A549 (cell line): ENCODE results near the gene HHIP. TPM values are rescaled to one million over a fixed set of nuclear protein-coding genes. Genes with fewer than 3 reads are reported as not detected.

Experiments
- ATAC-seq, 2 experiments: fragments of 200-7000 bp in 1 of 2; fragments of >200 bp in 1 of 2; cut with Nextera tagmentation in 1 of 2; cut with Tn5 transposase in 1 of 2; 3 replicates each; pipeline versions ENCODE4 v1.8.0 to v1.9.1; 2018 to 2020; ENCODE audit warnings: mild to moderate bottlenecking in 1 of 2, moderate library complexity in 1 of 2
- CTCF ChIA-PET: fragments of 300-600 bp; sonication (Branson Sonifier 250); formaldehyde crosslinking; extraction: SDS; loops from one replicate; lab custom pipeline; 2021; ENCODE audit warnings: antibody characterized with exemption, inconsistent platforms; lab: Yijun Ruan, JAX
- POLR2A ChIA-PET: fragments of 350-600 bp; formaldehyde crosslinking; extraction: SDS; loops from one replicate; lab custom pipeline; 2021; ENCODE audit warnings: antibody characterized with exemption, inconsistent platforms; lab: Yijun Ruan, JAX
- DNase-seq, 2 experiments: peaks; one replicate each; pipeline versions ENCODE4 v3.0.0 to v3.0.0-alpha.2; 2011 to 2016; ENCODE audit warnings: low read depth in 1 of 2, low spot score in 1 of 2
- FAIRE-seq: peaks from 2 replicates; lab custom pipeline; 2011; peaks lifted over from hg19 to GRCh38; lab: Jason Lieb, UNC
- H3K27ac ChIP-seq, 2 experiments: fragments of >200 bp; sonication (Bioruptor Twin); formaldehyde crosslinking; 3 replicates each; pipeline ENCODE4 v1.5.1; 2016 to 2017
- H3K4me1 ChIP-seq: fragments of >200 bp; sonication (Bioruptor Twin); formaldehyde crosslinking; 3 replicates; pipeline ENCODE4 v1.6.1; 2016
- H3K4me2 ChIP-seq: fragments of >200 bp; sonication (Bioruptor Twin); formaldehyde crosslinking; 3 replicates; pipeline ENCODE4 v1.6.1; 2016
- H3K4me3 ChIP-seq: fragments of >200 bp; sonication (Bioruptor Twin); formaldehyde crosslinking; 3 replicates; pipeline ENCODE4 v1.5.1; 2016
- H3K9me3 ChIP-seq: fragments of >200 bp; sonication (Bioruptor Twin); formaldehyde crosslinking; 3 replicates; pipeline ENCODE4 v1.6.1; 2016
- BCL3 ChIP-seq: fragments of >200 bp; sonication (Bioruptor Twin); formaldehyde crosslinking; IDR thresholded peaks from 3 replicates; pipeline ENCODE4 v1.6.1; 2016
- BHLHE40 ChIP-seq: IDR thresholded peaks from 2 replicates; pipeline ENCODE4 v1.6.1; 2012; ENCODE audit warnings: low read depth, low read length, inconsistent platforms
- CBX8 ChIP-seq: fragments of 200-600 bp; sonication (generic); IDR thresholded peaks from 2 replicates; pipeline ENCODE4 v1.6.1; 2016
- CTCF ChIP-seq: fragments of >200 bp; sonication (Bioruptor Twin); formaldehyde crosslinking; IDR thresholded peaks from 3 replicates; pipeline ENCODE4 v1.5.1; 2016
- EP300 ChIP-seq, 2 experiments: fragments of >200 bp; sonication (Bioruptor Twin); formaldehyde crosslinking; IDR thresholded peaks; 2 replicates in 1 of 2; 3 replicates in 1 of 2; pipeline ENCODE4 v1.6.1; 2016 to 2017
- ESRRA ChIP-seq: fragments of 150-350 bp; IDR thresholded peaks from 2 replicates; pipeline ENCODE4 v1.6.1; 2014; ENCODE audit warnings: mild to moderate bottlenecking, low read length, borderline replicate concordance
- FOSB ChIP-seq: fragments of 250-450 bp; sonication (Bioruptor Pico); IDR thresholded peaks from 2 replicates; pipeline ENCODE4 v1.5.0; 2020; ENCODE audit warnings: mild to moderate bottlenecking, moderate library complexity
- FOSL2 ChIP-seq, 2 experiments: fragments of 450-650 bp in 1 of 2; fragments of >200 bp in 1 of 2; sonication (Bioruptor Twin) in 1 of 2; formaldehyde crosslinking; IDR thresholded peaks; 2 replicates each; pipeline versions ENCODE4 v1.5.0 to v1.6.1; 2016 to 2020; ENCODE audit warnings: mild to moderate bottlenecking in 1 of 2, moderate library complexity in 1 of 2
- FOXS1 ChIP-seq: fragments of 250-450 bp; sonication (Bioruptor Pico); IDR thresholded peaks from 2 replicates; pipeline ENCODE4 v1.5.0; 2020; ENCODE audit warnings: mild to moderate bottlenecking, moderate library complexity
- GATA3 ChIP-seq: IDR thresholded peaks from 2 replicates; pipeline ENCODE4 v1.6.1; 2012; ENCODE audit warnings: borderline replicate concordance
- HEYL ChIP-seq: fragments of 250-450 bp; sonication (Bioruptor Pico); IDR thresholded peaks from 2 replicates; pipeline ENCODE4 v1.8.0; 2021; ENCODE audit warnings: mild to moderate bottlenecking, moderate library complexity
- HOXB13 ChIP-seq: fragments of 250-450 bp; sonication (Bioruptor Pico); IDR thresholded peaks from 2 replicates; pipeline ENCODE4 v1.5.0; 2020; ENCODE audit warnings: low read depth, mild to moderate bottlenecking, moderate library complexity
- JUNB ChIP-seq: fragments of >200 bp; sonication (Bioruptor Twin); formaldehyde crosslinking; IDR thresholded peaks from 2 replicates; pipeline ENCODE4 v1.6.1; 2016
- KDM5A ChIP-seq: fragments of 200-600 bp; sonication (generic); IDR thresholded peaks from 2 replicates; pipeline ENCODE4 v1.6.1; 2016; ENCODE audit warnings: antibody characterized with exemption, mild to moderate bottlenecking
- MAFK ChIP-seq: fragments of 450-650 bp; IDR thresholded peaks from 2 replicates; pipeline ENCODE4 v1.6.1; 2014; ENCODE audit not compliant: partially characterized antibody
- NFE2L2 ChIP-seq: fragments of 150-350 bp; conservative IDR thresholded peaks from 2 replicates; pipeline ENCODE4 v1.6.1; 2014; ENCODE audit warnings: low read length
- NPAS2 ChIP-seq: fragments of 250-450 bp; sonication (Bioruptor Pico); IDR thresholded peaks from 2 replicates; pipeline ENCODE4 v1.8.0; 2022; ENCODE audit warnings: mild to moderate bottlenecking, moderate library complexity, borderline replicate concordance
- RCOR1 ChIP-seq: fragments of 150-350 bp; IDR thresholded peaks from 2 replicates; pipeline ENCODE4 v1.6.1; 2014; ENCODE audit warnings: antibody characterized with exemption, low read length, low read depth
- REST ChIP-seq: fragments of 200-600 bp; sonication (generic); IDR thresholded peaks from 2 replicates; pipeline ENCODE4 v1.6.1; 2016; ENCODE audit warnings: antibody characterized with exemption, mild to moderate bottlenecking, moderate library complexity
- SMC3 ChIP-seq: fragments of >200 bp; sonication (Bioruptor Twin); formaldehyde crosslinking; IDR thresholded peaks from 3 replicates; pipeline ENCODE4 v1.6.1; 2018; ENCODE audit warnings: inconsistent platforms
- SREBF2 ChIP-seq: fragments of 450-650 bp; IDR thresholded peaks from 2 replicates; pipeline ENCODE4 v1.6.1; 2014; ENCODE audit warnings: mild to moderate bottlenecking, moderate library complexity
- TFCP2L1 ChIP-seq: fragments of 250-450 bp; sonication (Bioruptor Pico); IDR thresholded peaks from 2 replicates; pipeline ENCODE4 v1.5.0; 2021; ENCODE audit warnings: mild to moderate bottlenecking
- USF2 ChIP-seq: fragments of 450-650 bp; IDR thresholded peaks from 2 replicates; pipeline ENCODE4 v1.6.1; 2014; ENCODE audit warnings: antibody characterized with exemption
- ZFP36 ChIP-seq: fragments of 450-650 bp; IDR thresholded peaks from 2 replicates; pipeline ENCODE4 v1.6.1; 2014; ENCODE audit warnings: borderline replicate concordance; ENCODE audit not compliant: partially characterized antibody
- ZSCAN20 ChIP-seq: fragments of 250-450 bp; sonication (Bioruptor Pico); IDR thresholded peaks from 2 replicates; pipeline ENCODE4 v1.8.0; 2022; ENCODE audit warnings: mild to moderate bottlenecking, moderate library complexity
- WGBS: methylation state at CpG from one replicate; pipeline ENCODE4 v1.1.6; 2017; ENCODE audit errors: missing lambda C conversion rate; 5-methylcytosine and 5-hydroxymethylcytosine counted together
- polyA plus RNA-seq, 4 experiments: library from polyadenylated mRNA; depleted of rRNA in 3 of 4; stranded (reverse); fragments of >200 nt; fragmentation: RNase III in 1 of 4; extraction: RNeasy Plus Mini Kit Qiagen cat#74134 plus additional on column Dnase treatment in 1 of 4; gene quantifications; 2 replicates in 3 of 4; 3 replicates in 1 of 4; pipeline ENCODE4 v1.2.3, GENCODE V29; 2011 to 2017

The HHIP gene
- polyA plus RNA-seq, 2 of the 4 experiments (the other 2 are of a cell fraction), result 0.93 to 1.0 TPM

- no peak for TF ChIP-seq BCL3
- TF ChIP-seq HEYL (CRISPR knock-in tag), result no peak
- TF ChIP-seq ZFP36, result no peak
Observed at GRCh38 chr4:144666539-144667175, 20.7 kb downstream of the HHIP start (continued).

GRCh38 chr4:144667500-144667899 lies 21.5 kb downstream of the HHIP start:
- 26% methylated on average over 2 of the region's 2 CpGs for WGBS
- no peak for DNase-seq
- Histone ChIP-seq H3K4me3 (no peak overlapping the region), H3K4me1 (peaks cover 14% of the 10 kb centered on the region), H3K27ac (peak overlapping the region; percentile 25 to 46)
- no peak for ATAC-seq
- TF ChIP-seq ZSCAN20 (CRISPR knock-in tag) (no peak), USF2 (no peak), NFE2L2 (peak; percentile 37), RCOR1 (no peak), REST (no peak), ZFP36 (no peak), NPAS2 (CRISPR knock-in tag) (no peak), MAFK (peak; percentile 69), GATA3 (no peak), FOXS1 (CRISPR knock-in tag) (no peak)
- TF ChIP-seq, all 56 proteins: peak for 2
- peak overlapping the region; percentile 36; the same call in 2 of the 3 replicates for H3K4me2 ChIP-seq
- ChIA-PET POLR2A (no interaction called here), CTCF (no interaction called here)
- no peak for FAIRE-seq
- no peaks in the 10 kb centered on the region for H3K9me3 ChIP-seq

GRCh38 chr4:144670776-144671175 lies 24.8 kb downstream of the HHIP start:
- POLR2A ChIA-PET, result no interaction called here
- FAIRE-seq, result no peak

More at GRCh38 chr4:144670776-144671175, 24.8 kb downstream of the HHIP start:
- Histone ChIP-seq H3K4me1 (peaks cover 14% of the 10 kb centered on the region), H3K27ac (no peak overlapping the region), H3K4me3 (no peak overlapping the region), H3K9me3 (no peaks in the 10 kb centered on the region), H3K4me2 (no peak overlapping the region)
- DNase-seq, result no peak
- no peak for TF ChIP-seq SMC3
- no peak for TF ChIP-seq HOXB13 (CRISPR knock-in tag)
- no peak for TF ChIP-seq SREBF2
- TF ChIP-seq FOSL2 (IDR thresholded peaks at IDR 0.05), result no peak
- no peak for TF ChIP-seq FOSL2 (CRISPR knock-in tag; IDR thresholded peaks at IDR 0.05)
- TF ChIP-seq EP300 (IDR thresholded peaks at IDR 0.05), result no peak
- no peak for TF ChIP-seq RCOR1
- TF ChIP-seq JUNB, result no peak
- TF ChIP-seq BHLHE40, result no peak
- no peak for TF ChIP-seq CBX8
- TF ChIP-seq MAFK, result no peak
- TF ChIP-seq TFCP2L1 (CRISPR knock-in tag), result no peak
- TF ChIP-seq KDM5A, result no peak
- TF ChIP-seq FOSB (CRISPR knock-in tag), result no peak
- no peak for TF ChIP-seq CTCF
- no peak for TF ChIP-seq ESRRA
- CTCF ChIA-PET, result interaction anchor here (0.6 kb wide), 1 partner anchor 275 kb away, joined by 4 read pairs; no protein-coding TSS in a partner anchor
- no peak for ATAC-seq
- WGBS, result 83% methylated on average over 5 of the region's 5 CpGs
